Skin of body (tissue), 2 donors: Measurements from ENCODE around the gene MRPL32. TPM values are rescaled to one million over a fixed set of nuclear protein-coding genes. Genes with fewer than 3 reads are reported as not detected.

Source experiments
- DNase-seq: peaks from one replicate; lab custom pipeline; 2025; lab: John Stamatoyannopoulos, UW
- total RNA-seq: library from RNA; depleted of rRNA; stranded (reverse); fragments of >200 nt; gene quantifications from one replicate; pipeline ENCODE4 v1.2.3, GENCODE V29; 2014

MRPL32 gene
- total RNA-seq, 1 donor from 2014 or later: 41.7 TPM

GRCh38 chr7:42926204-42926603 lies 6.0 kb upstream of the MRPL32 start:
- DNase-seq: no peak

- DNase-seq: no peak
Measured at GRCh38 chr7:42928754-42929153, 3.4 kb upstream of the MRPL32 start.

- no peak for DNase-seq
Measured at GRCh38 chr7:42929449-42929848, 2.7 kb upstream of the MRPL32 start.

- DNase-seq: no peak
Measured at GRCh38 chr7:42930889-42931288, 1.3 kb upstream of the MRPL32 start.

- DNase-seq: no peak
Measured at GRCh38 chr7:42931447-42931833, 736 bp upstream of the MRPL32 start.

GRCh38 chr7:42932811-42933591 lies 825 bp downstream of the MRPL32 start:
- DNase-seq: peak; percentile 66

- DNase-seq: no peak
Measured at GRCh38 chr7:42934291-42934690, 2.1 kb downstream of the MRPL32 start.

- DNase-seq: no peak
Measured at GRCh38 chr7:42935861-42936260, 3.7 kb downstream of the MRPL32 start.

- DNase-seq: no peak
Measured at GRCh38 chr7:42939457-42940240, 7.5 kb downstream of the MRPL32 start.

- DNase-seq: peak; percentile 37
Measured at GRCh38 chr7:42940985-42941847, 9.0 kb downstream of the MRPL32 start.

- DNase-seq: no peak
Measured at GRCh38 chr7:42945821-42946626, 13.8 kb downstream of the MRPL32 start.

GRCh38 chr7:42946627-42946950 lies 14.4 kb downstream of the MRPL32 start:
- DNase-seq: no peak

GRCh38 chr7:42947521-42947920 lies 15.3 kb downstream of the MRPL32 start:
- no peak for DNase-seq

GRCh38 chr7:42950417-42950816 lies 18.2 kb downstream of the MRPL32 start:
- no peak for DNase-seq

- no peak for DNase-seq
Measured at GRCh38 chr7:42952328-42952727, 20.2 kb downstream of the MRPL32 start.

- DNase-seq: no peak
Measured at GRCh38 chr7:42953994-42954393, 21.8 kb downstream of the MRPL32 start.

- DNase-seq: no peak
Measured at GRCh38 chr7:42956062-42956461, 23.9 kb downstream of the MRPL32 start.

GRCh38 chr7:42959549-42959948 lies 27.4 kb downstream of the MRPL32 start:
- no peak for DNase-seq

- no peak for DNase-seq
Measured at GRCh38 chr7:42960762-42961161, 28.6 kb downstream of the MRPL32 start.

GRCh38 chr7:42961170-42961569 lies 29.0 kb downstream of the MRPL32 start:
- no peak for DNase-seq

GRCh38 chr7:42964293-42964692 lies 32.1 kb downstream of the MRPL32 start:
- no peak for DNase-seq
